HS-5 (cell line): ENCODE data around the gene CAMK2B.

Source experiments
- DNase-seq: peaks from one replicate; pipeline ENCODE4 v3.0.0-alpha.2; 2012; ENCODE audit warnings: low read depth

CAMK2B gene

GRCh38 chr7:44228571-44229350, 96.6 kb downstream of the CAMK2B start:
- DNase-seq = no peak

- no peak for DNase-seq
These were observed 97.5 kb downstream of the CAMK2B start for GRCh38 chr7:44227911-44228310.

GRCh38 chr7:44226396-44226753, 99.0 kb downstream of the CAMK2B start:
- DNase-seq = no peak

- no peak for DNase-seq
These were observed 99.6 kb downstream of the CAMK2B start for GRCh38 chr7:44225566-44226395.

DNA sequence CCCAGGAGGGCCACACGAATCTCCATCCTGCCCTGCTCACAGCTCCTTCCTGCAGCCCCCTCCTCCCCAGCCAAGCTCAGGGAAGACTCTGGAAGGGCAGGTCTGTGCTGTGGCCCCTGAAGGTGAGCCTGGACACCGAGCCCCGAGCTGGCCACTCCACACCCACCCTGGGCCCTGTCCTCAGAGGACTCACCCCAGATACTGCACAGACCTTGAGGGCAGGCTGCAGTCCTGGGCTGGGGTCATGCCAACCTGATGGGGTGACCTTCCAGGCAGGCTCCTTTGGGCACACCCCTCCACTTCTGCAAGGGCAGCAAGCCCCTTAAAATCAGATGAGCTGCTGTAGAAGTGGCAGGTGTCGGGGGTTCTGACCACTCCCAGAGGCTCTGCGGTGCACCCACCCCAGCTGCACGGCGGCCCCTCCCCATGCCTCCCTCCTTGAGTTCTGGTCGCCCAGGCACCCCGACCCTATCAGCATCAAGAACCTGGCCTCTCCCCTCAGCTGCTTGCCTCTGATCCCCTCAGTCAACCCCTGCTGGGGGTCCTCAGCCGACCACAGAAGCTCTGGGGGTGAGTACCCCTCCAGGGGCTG, 100.3 kb downstream of the CAMK2B start:
- DNase-seq = no peak

- no peak for DNase-seq
These were observed 101.1 kb downstream of the CAMK2B start for GRCh38 chr7:44224080-44224973.

DNA sequence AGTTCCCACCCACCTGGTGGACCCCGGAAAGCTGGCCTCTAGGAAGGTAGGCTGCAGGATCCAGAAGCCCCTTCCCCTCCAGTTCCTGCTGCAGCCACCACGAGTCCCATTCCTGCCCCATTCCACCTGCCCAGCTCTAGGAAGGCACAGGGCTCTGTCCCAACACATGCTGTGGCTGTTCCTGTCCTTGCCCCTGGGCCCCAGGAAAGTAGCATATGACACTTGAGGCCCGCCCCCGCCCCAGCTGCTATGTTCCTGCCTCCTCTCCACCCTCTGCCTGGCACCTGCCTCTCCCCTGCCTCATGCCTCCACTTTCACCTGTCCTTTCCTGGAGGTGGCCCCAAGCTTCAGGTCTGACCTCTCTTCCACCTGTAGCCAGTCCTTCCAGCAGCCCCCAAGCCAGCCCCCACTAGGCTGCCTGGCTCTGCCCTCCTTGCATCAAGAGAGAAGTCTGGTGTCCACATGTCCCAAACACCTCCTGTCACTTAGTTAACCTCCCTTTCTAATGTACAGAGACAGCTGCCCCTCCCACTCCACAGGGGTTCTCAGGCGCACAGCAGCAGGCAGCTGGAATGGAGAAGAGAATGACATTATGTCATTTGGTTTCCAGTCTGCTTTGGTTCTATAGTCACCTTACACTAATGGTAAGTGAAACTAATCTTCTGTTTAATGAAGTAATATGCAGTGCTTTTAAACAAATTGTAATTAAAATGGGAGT, 101.9 kb downstream of the CAMK2B start:
- no peak for DNase-seq

- DNase-seq = no peak
These were observed 102.6 kb downstream of the CAMK2B start for GRCh38 chr7:44222776-44223261.

GRCh38 chr7:44222074-44222473, 103.3 kb downstream of the CAMK2B start:
- no peak for DNase-seq

- no peak for DNase-seq
These were observed 104.1 kb downstream of the CAMK2B start for GRCh38 chr7:44221231-44221791.

DNA sequence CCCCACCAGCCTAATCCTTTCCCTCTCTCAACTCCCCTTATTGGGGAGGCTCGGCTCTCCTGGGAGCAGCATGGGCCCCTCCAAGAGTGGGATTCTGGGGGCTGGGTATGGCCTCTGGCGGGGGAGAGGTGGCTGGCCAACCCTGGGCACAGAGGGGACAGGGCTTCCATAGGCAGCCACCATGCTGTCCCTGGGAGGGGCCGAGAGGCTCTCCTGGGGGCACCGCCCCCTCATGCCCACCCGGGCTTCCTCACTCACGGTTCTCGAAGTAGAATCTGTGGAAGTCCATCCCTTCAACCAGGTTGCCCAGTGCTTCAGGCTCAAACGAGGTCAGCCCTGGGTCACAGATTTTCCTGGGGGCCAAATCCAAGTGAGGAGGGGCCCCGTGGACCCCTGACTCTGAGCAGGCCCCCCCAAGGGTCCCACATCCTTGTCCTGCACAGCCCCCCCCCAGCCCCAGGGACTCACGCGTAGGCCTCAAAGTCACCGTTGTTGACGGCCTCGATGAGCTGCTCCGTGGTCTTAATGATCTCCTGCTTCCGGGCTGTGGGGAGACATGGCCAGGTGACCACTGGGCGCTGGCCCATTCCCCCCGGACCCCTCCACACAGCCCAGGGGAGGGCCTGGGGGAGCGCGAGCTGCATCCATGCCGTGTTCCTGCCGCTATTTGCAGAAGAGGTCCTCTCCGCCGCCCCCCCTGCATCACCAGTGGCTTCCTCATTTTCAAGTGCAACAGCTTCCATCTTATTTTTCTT, 104.9 kb downstream of the CAMK2B start:
- no peak for DNase-seq

DNA sequence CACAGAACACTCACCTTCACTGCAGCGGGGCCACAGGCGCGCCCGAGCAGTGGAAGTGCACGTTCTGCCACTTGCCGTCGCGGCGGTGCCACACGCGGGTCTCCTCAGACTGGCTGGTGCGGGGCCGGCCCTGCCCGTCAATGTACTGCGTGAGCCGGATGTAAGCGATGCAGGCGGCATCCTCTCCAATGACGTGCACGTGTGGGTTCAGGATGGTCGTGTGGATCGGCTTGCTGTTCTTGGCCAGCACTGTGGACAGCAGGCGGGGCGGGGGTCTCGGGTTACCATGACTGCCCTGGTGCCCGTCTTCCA, 105.4 kb downstream of the CAMK2B start:
- DNase-seq = no peak

DNA sequence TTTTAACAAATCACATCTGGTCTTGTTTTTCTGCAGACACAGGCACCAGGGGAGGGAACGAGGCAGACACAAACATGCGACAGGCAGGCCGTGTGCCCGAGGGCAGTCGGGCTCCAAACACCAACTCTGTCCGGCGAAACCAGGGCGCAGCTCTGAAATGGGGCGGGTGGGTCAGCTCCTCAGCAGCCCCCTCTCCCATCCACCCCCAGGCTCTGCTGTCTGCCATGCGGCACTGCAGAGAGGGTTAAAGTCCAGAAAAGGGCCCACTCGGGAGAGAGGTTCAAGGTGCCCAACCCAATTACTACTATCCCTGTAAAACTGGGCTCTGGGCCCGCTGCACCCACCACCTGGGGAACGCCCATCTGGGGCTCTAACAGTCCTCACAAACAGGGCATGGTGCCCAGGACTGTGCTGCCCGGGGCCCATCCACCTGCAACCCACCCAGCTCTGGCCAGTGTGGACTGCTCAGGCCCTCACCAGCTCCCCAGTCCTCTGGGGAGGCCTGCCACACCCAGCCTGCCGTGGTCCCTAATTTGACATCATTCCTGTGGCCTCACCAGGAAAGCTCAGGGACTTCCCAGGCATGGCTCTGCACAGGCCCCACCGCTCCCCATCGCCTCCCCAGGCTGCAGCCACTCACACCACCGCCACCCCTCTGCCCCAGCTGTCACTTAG, 105.9 kb downstream of the CAMK2B start:
- DNase-seq = no peak

DNA sequence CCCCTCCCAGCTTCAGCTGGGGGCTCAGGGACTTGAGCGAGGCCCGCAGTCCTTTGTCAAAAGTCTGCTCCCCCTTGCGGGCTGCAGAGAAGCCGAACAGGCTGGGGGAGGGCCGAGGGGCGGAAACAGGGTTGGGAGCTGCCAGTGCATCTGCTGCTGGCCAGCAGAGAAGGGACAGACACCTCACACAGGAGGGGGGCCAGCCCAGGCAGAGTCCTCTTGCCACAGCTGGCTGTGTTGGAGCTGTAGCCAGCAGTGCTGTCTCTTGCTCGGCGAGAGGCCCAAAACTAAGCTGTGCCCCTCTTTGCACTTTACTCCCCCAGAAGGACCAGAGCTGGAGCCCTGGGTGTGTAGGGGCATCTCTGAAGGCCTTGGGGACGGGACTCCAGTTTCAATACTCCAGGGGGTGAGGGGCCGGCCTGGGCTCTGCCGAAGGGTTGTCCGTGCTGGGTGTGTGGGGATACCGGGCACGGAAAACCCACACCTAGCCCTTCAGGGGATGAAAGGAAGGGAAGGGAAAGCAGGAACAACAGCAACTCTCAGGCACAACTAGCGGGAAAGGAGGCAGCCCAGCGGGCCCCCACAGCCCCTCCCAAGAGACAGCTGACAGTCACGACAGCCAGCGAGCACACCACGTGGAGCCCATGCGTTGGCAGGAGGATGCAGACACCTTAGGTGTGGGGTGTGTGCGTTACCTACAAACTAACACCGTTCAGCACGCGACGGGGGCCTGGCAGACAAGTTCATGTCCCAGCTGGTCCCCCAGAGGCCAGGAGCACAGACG, 106.8 kb downstream of the CAMK2B start:
- DNase-seq = no peak

GRCh38 chr7:44217852-44218402, 107.5 kb downstream of the CAMK2B start:
- no peak for DNase-seq

DNA sequence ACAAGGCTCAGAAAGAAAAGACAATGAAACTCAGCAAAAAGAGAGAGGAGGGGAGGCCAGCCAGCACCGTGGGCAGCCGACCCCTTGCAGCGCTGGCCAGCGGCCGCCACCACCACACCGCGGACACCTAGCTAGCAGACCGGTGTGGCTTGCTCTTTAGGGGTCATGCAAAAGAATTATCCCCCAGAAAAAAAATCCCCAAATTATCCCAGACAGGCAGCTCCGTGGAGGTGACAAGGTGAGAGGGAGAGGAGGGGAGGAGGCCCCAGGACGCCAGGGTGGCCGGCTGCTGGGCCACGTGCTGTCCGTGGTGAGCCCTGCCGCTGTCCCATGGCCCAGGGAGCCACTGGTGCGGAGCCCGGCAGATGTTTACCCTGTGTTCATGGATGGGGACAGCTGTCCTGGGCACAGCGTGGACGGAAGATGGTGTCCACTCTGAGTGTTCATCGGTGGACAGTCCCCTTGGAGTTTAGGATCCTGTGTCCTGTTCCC, 108.1 kb downstream of the CAMK2B start:
- no peak for DNase-seq

DNA sequence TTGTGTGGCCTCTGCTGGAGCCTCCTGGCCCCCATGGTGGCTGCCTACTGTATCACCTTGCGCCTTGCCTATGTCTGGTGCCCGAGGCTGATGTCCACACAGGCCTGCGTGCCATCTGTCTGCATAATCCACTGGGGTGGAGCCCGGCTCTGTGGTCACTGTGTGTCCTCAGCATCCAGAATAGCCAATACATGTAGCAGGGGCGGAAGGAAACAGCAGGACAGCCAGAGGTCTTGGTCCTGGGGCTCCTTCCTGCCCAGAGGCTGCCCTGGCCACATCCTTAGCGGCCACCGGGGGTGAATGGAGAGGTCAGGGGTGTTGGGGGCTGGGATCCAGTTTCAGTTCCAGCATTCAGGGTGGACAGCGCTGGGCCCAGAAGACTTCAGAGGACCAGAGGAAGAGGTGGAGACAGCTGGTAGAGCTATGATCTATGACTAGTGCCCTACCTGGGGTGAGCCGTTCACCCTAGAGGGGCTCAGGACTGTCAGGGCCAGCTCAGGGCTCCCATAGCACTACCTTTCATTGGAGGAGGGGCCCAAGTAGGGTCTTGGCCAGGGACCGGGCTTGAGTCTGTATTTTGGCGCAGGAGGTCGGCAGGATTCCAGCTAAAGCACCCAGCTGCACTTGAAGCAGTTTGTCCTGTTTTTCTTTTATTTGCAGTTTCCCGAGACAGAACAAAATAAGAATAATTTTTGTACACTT, 108.7 kb downstream of the CAMK2B start:
- DNase-seq = no peak

GRCh38 chr7:44216019-44216418, 109.4 kb downstream of the CAMK2B start:
- no peak for DNase-seq
